Stimulated activated CD4-positive, alpha-beta T cell treated with anti-CD3 and anti-CD28 coated beads, TNF-alpha, amount 100 ng/mL, for 1 hour (primary cell): ENCODE results near the gene CYP21A2.
"Not testable (repeated sequence)": the region's sequence is repeated elsewhere in the genome, so short reads cannot be mapped to it uniquely, and the experiment has no call there.

Experiments
- DNase-seq, 3 donors: peaks; one replicate each; pipeline ENCODE4 v3.0.0-alpha.2; 2020; ENCODE audit warnings: low read depth in 3 of 3, low spot score in 1 of 3

The CYP21A2 gene

DNA sequence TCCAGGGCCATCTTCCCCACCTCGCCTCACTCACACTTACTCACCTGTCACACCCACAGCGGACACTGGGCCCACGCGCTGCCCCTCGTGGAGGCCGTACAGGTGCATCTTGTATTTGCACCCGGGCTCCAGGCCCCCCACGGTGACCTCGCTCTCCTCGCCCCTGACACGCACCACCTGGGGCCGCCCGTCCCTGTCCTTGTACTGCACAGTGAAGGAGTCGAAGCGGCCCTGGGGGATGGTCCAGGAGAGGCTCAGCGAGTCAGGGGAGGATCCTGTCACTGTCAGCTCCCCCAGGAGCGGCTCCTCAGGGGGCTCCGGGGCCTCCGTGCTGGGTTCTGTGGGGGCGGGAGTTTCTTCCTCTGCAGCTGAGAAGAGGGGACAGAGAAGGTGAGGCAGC is 14.4 kb downstream of the CYP21A2 start:
- not testable (repeated sequence) for DNase-seq

GRCh38 chr6:32053314-32053713 is 15.1 kb downstream of the CYP21A2 start:
- not testable (repeated sequence) for DNase-seq

DNA sequence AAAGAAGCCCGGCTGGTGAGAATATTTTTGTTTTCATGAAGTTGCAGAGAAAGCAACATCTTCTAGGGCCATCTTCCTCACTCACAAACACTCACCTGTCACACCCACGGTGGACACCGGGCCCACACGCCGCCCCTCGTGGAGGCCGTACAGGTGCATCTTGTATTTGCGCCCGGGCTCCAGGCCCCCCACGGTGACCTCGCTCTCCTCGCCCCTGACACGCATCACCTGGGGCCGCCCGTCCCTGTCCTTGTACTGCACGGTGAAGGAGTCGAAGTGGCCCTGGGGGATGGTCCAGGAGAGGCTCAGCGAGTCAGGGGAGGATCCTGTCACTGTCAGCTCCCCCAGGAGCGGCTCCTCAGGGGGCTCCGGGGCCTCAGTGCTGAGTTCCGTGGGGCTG is 17.5 kb downstream of the CYP21A2 start:
- DNase-seq = not testable (repeated sequence)

DNA sequence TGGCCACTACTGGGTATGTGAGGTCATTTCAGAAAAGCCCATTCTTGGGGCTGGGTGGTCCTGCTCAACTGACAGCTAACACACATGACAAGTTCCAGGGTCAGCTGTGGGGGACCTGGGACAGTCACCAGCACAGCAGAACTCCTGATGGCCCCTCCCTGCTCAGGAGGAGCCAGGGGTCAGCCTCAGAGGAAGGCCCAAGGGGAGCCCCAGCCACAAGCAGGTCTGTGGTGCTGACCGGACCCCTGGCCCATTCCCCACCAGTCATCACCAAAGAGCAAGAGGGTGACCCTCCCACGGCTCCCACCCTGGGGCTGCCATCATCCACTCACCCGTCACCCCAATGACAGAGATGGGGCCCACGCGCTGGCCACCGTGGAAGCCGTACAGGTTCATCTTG is 18.0 kb downstream of the CYP21A2 start:
- DNase-seq = no peak

- no peak for DNase-seq
Observed at GRCh38 chr6:32057966-32058365, 19.8 kb downstream of the CYP21A2 start.

DNA sequence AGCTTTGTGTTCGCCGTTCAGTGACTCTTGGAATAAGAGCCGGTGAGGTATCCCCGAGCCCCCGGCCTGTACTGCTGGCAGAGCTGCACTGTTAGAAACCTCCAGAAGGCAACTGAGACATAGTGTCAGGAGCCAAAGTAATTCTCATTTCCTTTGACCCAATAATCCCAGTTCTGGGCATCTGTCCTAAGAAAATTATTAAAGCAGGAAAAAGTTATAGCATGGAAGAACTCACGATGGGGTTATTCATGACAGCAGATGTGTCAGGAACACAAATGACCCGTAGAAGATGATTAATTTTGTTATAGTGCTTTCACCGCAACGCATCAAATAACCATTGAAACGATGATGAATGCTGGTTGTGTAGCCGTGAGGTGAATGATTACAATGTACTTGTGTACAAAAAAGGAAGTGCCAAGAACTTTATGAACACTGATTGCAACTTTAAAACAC is 20.3 kb downstream of the CYP21A2 start:
- DNase-seq = no peak

DNA sequence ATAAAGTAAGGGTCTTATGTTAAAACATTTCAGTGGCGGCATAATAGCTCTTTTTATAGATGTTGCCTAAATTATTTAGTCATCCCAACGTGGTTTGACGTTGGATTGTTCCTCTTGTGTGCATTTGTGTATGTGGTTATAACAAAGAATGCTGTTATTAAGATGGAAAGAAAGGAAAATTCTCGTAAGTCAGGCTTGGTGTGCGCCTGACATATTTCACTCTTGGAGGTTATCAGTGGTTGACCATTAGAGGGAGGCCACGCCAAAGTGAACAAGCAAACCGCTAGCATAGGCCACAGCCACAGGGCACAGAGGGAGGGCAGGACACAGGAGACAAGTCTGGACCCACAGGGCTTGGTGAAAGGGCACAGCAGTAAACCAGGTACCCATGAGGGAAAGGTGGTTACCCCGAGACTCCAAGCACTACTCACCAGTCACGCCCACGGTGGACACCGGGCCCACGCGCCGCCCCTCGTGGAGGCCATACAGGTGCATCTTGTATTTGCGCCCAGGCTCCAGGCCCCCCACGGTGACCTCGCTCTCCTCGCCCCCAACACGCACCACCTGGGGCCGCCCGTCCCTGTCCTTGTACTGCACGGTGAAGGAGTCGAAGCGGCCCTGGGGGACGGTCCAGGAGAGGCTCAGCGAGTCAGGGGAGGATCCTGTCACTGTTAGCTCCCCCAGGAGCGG is 22.9 kb downstream of the CYP21A2 start:
- no peak for DNase-seq

GRCh38 chr6:32064706-32065105 is 26.5 kb downstream of the CYP21A2 start:
- DNase-seq = no peak

GRCh38 chr6:32067521-32067920 is 29.3 kb downstream of the CYP21A2 start:
- not testable (repeated sequence) for DNase-seq

- DNase-seq = not testable (repeated sequence)
Observed at GRCh38 chr6:32068315-32068714, 30.1 kb downstream of the CYP21A2 start.

GRCh38 chr6:32068867-32069266 is 30.7 kb downstream of the CYP21A2 start:
- no peak for DNase-seq

- no peak for DNase-seq
Observed at GRCh38 chr6:32069460-32069859, 31.2 kb downstream of the CYP21A2 start.

- no peak for DNase-seq
Observed at GRCh38 chr6:32069878-32070515, 31.8 kb downstream of the CYP21A2 start.

DNA sequence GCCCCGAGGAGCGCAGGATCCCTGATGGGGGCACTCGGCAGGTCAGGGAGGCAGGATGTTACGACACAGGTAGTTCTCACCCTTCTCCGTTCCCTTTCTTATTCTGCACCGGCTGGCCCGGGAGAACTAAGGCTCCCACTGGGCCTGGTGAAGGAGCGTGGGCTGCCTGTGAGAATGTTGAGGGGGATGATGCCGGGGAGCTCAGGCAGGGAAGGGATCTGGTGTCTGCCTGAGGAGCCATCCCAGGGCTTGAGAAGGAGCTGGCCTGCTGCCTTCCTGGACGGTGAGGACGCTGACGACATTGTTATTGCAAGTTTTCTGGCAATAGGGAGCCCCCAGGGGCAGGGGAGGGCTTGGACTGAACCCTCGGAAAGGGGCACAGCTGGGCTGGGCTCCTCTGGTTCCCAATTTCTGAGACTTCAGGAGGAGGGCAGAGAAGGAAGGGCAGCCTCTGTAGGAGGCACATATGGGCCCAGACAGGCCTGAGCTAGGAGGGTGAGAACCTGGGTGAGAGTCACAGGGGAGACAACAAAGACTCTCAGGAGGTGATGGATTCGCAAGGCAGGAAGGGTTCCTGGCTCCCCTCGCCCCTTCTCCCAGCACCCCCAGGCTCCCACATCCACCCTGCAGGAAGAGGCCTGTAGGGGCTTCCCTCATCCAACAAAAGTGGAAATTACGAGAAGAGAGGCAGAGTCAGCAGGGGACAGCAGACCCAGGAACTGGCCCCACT is 32.8 kb downstream of the CYP21A2 start:
- DNase-seq = no peak

DNA sequence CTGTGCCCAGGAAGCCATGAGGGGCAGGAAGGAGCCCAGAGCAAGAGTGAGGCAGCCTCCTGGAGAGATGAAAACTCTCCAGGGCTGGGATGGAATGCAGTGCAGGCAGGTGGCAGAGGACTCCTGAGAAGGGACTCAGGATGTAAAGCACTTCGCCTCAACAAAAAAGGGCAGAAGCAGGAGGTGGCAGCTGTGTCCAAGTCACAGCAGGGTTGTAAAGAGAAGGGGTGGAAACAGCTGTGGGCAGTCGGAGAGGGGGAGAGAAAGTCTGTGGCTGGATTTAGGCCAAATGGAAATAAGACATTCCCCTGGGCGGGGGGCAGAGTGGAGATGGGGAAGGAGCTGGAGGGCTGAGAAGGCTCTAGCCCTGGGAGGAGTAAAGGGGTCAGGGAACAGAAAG is 34.9 kb downstream of the CYP21A2 start:
- DNase-seq = no peak

DNA sequence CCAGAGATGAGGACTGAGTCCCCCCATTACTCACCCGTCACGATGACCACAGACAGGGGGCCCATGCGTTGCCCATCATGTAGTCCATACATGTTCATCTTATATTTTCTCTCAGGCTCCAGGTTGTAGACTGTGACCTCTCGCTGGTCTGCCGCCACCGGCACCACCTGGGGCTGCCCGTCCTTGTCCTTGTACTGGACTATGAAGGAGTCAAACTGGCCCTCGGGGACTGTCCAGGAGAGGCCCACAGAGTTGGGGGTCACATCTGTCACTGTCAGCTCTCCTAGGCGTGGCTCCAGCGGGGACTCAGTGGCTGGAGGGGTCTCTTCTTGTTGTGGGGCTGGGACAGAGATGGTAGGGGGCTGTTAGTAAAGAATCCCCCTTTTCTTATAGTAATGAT is 35.4 kb downstream of the CYP21A2 start:
- no peak for DNase-seq

- no peak for DNase-seq
Observed at GRCh38 chr6:32074996-32075532, 36.8 kb downstream of the CYP21A2 start.

- DNase-seq = no peak
Observed at GRCh38 chr6:32075781-32076180, 37.6 kb downstream of the CYP21A2 start.

DNA sequence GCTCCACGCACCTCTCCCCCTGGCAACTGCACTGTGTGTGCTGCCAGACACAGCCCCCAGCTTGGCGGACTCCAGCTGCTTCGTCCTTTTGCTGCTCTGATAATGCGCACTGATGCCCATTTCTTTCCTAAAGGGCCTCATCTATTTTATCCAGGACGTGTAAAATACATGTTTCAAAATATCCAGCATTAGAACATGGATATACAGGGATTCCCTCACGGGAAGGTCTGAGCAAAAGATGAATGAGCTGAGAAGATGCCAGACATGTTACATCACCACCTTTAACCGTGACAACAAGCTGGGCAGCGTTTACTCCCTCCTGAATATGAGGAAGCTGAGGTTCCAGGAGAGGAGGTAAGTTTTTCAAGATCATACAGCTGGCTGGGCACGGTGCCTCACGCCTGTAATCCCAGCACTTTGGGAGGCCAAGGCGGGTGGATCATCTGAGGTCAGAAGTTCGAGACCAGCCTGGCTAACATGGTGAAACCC is 38.1 kb downstream of the CYP21A2 start:
- no peak for DNase-seq

DNA sequence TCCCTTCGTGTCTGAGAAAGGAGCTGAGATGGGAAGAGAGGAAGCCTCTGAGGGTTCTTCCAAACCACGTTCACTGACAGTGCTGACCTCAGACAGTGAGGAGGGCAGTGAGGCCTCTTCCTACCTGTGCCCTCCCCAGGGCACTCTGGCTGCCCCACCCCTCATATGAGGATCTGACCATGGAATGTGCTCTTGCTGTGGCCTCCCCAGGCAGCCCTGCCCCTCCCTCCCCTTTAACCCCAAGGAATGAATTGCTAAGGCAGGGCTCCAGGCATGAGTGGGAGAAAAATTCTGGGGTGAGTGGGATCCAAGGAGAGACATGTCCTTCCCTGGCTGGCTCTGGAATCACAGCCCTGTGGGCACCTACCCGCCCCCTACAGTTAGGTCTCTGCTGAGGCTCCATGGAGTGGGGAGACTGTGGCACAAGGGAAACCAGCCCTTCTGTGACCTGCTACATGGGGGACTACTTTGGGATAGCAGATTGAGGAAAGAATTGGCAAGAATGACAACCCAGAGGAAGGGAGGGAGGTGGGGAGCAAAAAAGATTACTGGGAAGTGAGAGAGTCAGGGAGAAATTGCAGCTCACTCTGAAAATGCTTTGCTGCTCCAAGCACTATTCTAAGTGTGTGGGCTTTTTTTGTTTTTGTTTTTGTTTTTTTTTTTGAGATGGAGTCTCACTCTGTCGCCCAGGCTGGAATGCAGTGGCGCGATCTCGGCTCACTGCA is 41.5 kb downstream of the CYP21A2 start:
- no peak for DNase-seq
